B cell (primary cell): ENCODE measurements around the gene TTC9. TPM values are rescaled to one million over a fixed set of nuclear protein-coding genes. Genes with fewer than 3 reads are reported as not detected.

Source experiments
- ATAC-seq: fragments of 200-7000 bp; cut with Tn5 transposase; one replicate; pipeline ENCODE4 v1.10.0; 2021; ENCODE audit warnings: low read depth, mild to moderate bottlenecking, moderate number of reproducible peaks, moderate library complexity
- CTCF ChIA-PET: fragments of 350-600 bp; sonication (Branson Sonifier 250); formaldehyde crosslinking; loops from one replicate; lab custom pipeline; 2021; ENCODE audit warnings: antibody characterized with exemption, inconsistent platforms; lab: Charles Lee
- POLR2A ChIA-PET: fragments of 350-600 bp; sonication (Branson Sonifier 250); formaldehyde crosslinking; loops from one replicate; lab custom pipeline; 2021; ENCODE audit warnings: antibody characterized with exemption; lab: Charles Lee
- DNase-seq: peaks from one replicate; pipeline ENCODE4 v3.0.0; 2013
- H2AFZ ChIP-seq: 2 replicates; pipeline ENCODE4 v1.6.1; 2012; ENCODE audit warnings: mild to moderate bottlenecking, low read depth, low read length; ENCODE audit not compliant: insufficient read depth, poor library complexity, severe bottlenecking
- H3K27ac ChIP-seq, 2 donors: 1 replicate in 1 of 2; 2 replicates in 1 of 2; pipeline ENCODE4 v1.5.1; 2012 to 2013; ENCODE audit warnings: low read length in 2 of 2, mild to moderate bottlenecking in 2 of 2, moderate library complexity in 1 of 2
- H3K27me3 ChIP-seq, 4 experiments: fragments of 200-600 bp in 1 of 4; sonication (generic) in 1 of 4; replicated peaks in 1 of 4; 1 replicate in 2 of 4; 2 replicates in 2 of 4; pipeline versions ENCODE4 v1.6.1 to v1.7.0; 2013 to 2016; ENCODE audit warnings: low read length in 3 of 4, mild to moderate bottlenecking in 2 of 4, mixed read lengths in 1 of 4, moderate library complexity in 1 of 4; ENCODE audit not compliant: insufficient read depth in 4 of 4, control insufficient read depth in 3 of 4; ENCODE audit errors: control extremely low read depth in 1 of 4
- H3K36me3 ChIP-seq, 2 experiments: replicated peaks in 1 of 2; 1 replicate in 1 of 2; 2 replicates in 1 of 2; pipeline versions ENCODE4 v1.6.1 to v1.7.1; 2013; ENCODE audit warnings: low read length in 1 of 2; ENCODE audit not compliant: insufficient read depth in 2 of 2, control insufficient read depth in 1 of 2; ENCODE audit errors: control extremely low read depth in 1 of 2, extremely low read depth in 1 of 2
- H3K4me1 ChIP-seq, 2 donors: fragments of 200-600 bp in 1 of 2; sonication (generic) in 1 of 2; 1 replicate in 1 of 2; 2 replicates in 1 of 2; pipeline versions ENCODE4 v1.5.1 to v1.6.1; 2013 to 2017; ENCODE audit warnings: low read length in 2 of 2; ENCODE audit not compliant: control insufficient read depth in 2 of 2, insufficient read depth in 2 of 2
- H3K4me2 ChIP-seq: replicated peaks from 2 replicates; pipeline ENCODE3; 2012; ENCODE audit warnings: mild to moderate bottlenecking, low read depth, low read length; ENCODE audit not compliant: poor library complexity, severe bottlenecking
- H3K4me3 ChIP-seq, 5 experiments: fragments of 200-600 bp in 1 of 5; sonication (generic) in 1 of 5; 1 replicate in 3 of 5; 2 replicates in 2 of 5; pipeline versions ENCODE4 v1.5.1 to v1.7.0; 2011 to 2016; ENCODE audit warnings: low read length in 4 of 5, mild to moderate bottlenecking in 4 of 5, low read depth in 2 of 5, control low read depth in 1 of 5, moderate library complexity in 1 of 5; ENCODE audit not compliant: insufficient read depth in 1 of 5; ENCODE audit errors: control extremely low read depth in 1 of 5, extremely low read depth in 1 of 5
- H3K79me2 ChIP-seq: fragments of 200-600 bp; sonication (generic); one replicate; pipeline ENCODE4 v1.6.0; 2016; ENCODE audit warnings: low read length; ENCODE audit not compliant: control insufficient read depth, insufficient read depth
- H3K9ac ChIP-seq: fragments of 200-600 bp; sonication (generic); 2 replicates; pipeline ENCODE4 v1.6.1; 2017; ENCODE audit warnings: mild to moderate bottlenecking, low read length, moderate library complexity
- H3K9me3 ChIP-seq, 3 donors: one replicate each; pipeline versions ENCODE4 v1.6.1 to v1.7.1; 2013; ENCODE audit warnings: low read length in 2 of 3; ENCODE audit not compliant: control insufficient read depth in 2 of 3, insufficient read depth in 1 of 3; ENCODE audit errors: control extremely low read depth in 1 of 3
- H4K20me1 ChIP-seq: 2 replicates; pipeline ENCODE4 v1.6.0; 2012; ENCODE audit warnings: mild to moderate bottlenecking, low read length; ENCODE audit not compliant: insufficient read depth, control insufficient read depth, poor library complexity, severe bottlenecking
- H3K27ac Mint-ChIP-seq: one replicate; pipeline ENCODE4 v1.8.0; 2021; ENCODE audit warnings: mixed read lengths
- H3K27me3 Mint-ChIP-seq: one replicate; pipeline ENCODE4 v1.8.0; 2021; ENCODE audit warnings: mixed read lengths
- H3K4me1 Mint-ChIP-seq: one replicate; pipeline ENCODE4 v1.8.0; 2021; ENCODE audit warnings: mixed read lengths
- H3K4me3 Mint-ChIP-seq: one replicate; pipeline ENCODE4 v1.8.0; 2021; ENCODE audit warnings: mixed read lengths
- H3K9me3 Mint-ChIP-seq: one replicate; pipeline ENCODE4 v1.8.0; 2022; ENCODE audit warnings: mixed read lengths; ENCODE audit not compliant: insufficient read depth
- EZH2 ChIP-seq: IDR thresholded peaks from 2 replicates; pipeline ENCODE4 v1.6.1; 2012; ENCODE audit warnings: borderline replicate concordance, low read depth, mild to moderate bottlenecking, moderate library complexity, low read length; ENCODE audit not compliant: insufficient read depth, poor library complexity, severe bottlenecking
- WGBS: methylation state at CpG from one replicate; pipeline ENCODE4 v1.1.5; 2013; ENCODE audit warnings: missing lambda C conversion rate; ENCODE audit not compliant: insufficient coverage; 5-methylcytosine and 5-hydroxymethylcytosine counted together
- intact Hi-C: fragments of 100-400 bp; cut with micrococcal nuclease; formaldehyde crosslinking; loops from one replicate; pipeline ENCODE4 v1.10.0; 2022
- polyA plus RNA-seq: library from polyadenylated mRNA; depleted of rRNA; stranded (reverse); fragments of >200 nt; gene quantifications from 2 replicates; pipeline ENCODE4 v1.2.3, GENCODE V29; 2012
- total RNA-seq, 2 donors: library from RNA; stranded (reverse); fragments of 120-200 nt in 1 of 2; gene quantifications; 1 replicate in 1 of 2; 2 replicates in 1 of 2; pipeline versions ENCODE4 v1.2.3 to v1.2.4, GENCODE V29; 2013 to 2022
- TF ChIP-seq, protein P1 (sequence below): fragments of 200-600 bp; IDR thresholded peaks from one replicate; pipeline ENCODE4 v1.8.0; 2022; ENCODE audit warnings: antibody characterized with exemption, mild to moderate bottlenecking

Gene TTC9
- total and polyA plus RNA-seq, 2 donors (not counting 1 experiment from before 2014, with no cell fraction given), result 15.3 to 16.3 TPM

- H3K4me1 Mint-ChIP-seq, result peaks cover 89% of the 10 kb centered on the region
- H4K20me1 ChIP-seq, result no peaks in the 10 kb centered on the region
- no peaks in the 10 kb centered on the region for H3K27me3 ChIP-seq
- peak overlapping the region; percentile 89 for H3K27ac Mint-ChIP-seq
- no peak for ATAC-seq
- intact Hi-C loops, result loop anchor here (5.0 kb wide), 2 partner anchors 309 to 656 kb away; partner anchors contain the start of genes COX16 and SIPA1L1
- ChIA-PET CTCF (interaction anchor here (1.3 to 3.1 kb wide), 4 partner anchors 10 to 47 kb away, joined by 5 to 19 read pairs (median 6); no protein-coding TSS in a partner anchor), POLR2A (no interaction called here)
- H3K4me3 ChIP-seq, result peak overlapping the region in 1 of 5 experiments; percentile 28
- peak overlapping the region; percentile 71 for H3K4me2 ChIP-seq
- no peaks in the 10 kb centered on the region for H3K27me3 Mint-ChIP-seq
- peaks cover 85 to 94% of the 10 kb centered on the region in 2 donors for H3K4me1 ChIP-seq
- H3K4me3 Mint-ChIP-seq, result peak overlapping the region; percentile 66
- H3K9me3 Mint-ChIP-seq, result no peaks in the 10 kb centered on the region
- DNase-seq, result no peak
- no peaks in the 10 kb centered on the region for H3K9me3 ChIP-seq
- no CpG with 5 or more reads among the region's 1 CpG for WGBS
- peak overlapping the region; percentile 79 to 89 for H3K27ac ChIP-seq
- TF ChIP-seq, protein P1, sequence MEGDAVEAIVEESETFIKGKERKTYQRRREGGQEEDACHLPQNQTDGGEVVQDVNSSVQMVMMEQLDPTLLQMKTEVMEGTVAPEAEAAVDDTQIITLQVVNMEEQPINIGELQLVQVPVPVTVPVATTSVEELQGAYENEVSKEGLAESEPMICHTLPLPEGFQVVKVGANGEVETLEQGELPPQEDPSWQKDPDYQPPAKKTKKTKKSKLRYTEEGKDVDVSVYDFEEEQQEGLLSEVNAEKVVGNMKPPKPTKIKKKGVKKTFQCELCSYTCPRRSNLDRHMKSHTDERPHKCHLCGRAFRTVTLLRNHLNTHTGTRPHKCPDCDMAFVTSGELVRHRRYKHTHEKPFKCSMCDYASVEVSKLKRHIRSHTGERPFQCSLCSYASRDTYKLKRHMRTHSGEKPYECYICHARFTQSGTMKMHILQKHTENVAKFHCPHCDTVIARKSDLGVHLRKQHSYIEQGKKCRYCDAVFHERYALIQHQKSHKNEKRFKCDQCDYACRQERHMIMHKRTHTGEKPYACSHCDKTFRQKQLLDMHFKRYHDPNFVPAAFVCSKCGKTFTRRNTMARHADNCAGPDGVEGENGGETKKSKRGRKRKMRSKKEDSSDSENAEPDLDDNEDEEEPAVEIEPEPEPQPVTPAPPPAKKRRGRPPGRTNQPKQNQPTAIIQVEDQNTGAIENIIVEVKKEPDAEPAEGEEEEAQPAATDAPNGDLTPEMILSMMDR, result no peak
- TF ChIP-seq EZH2, result no peak
- H3K9ac ChIP-seq, result peak overlapping the region; percentile 25
- H3K79me2 ChIP-seq, result peaks cover 92% of the 10 kb centered on the region
- H2AFZ ChIP-seq, result peak overlapping the region; percentile 16
- peaks cover 4 to 45% of the 10 kb centered on the region in 2 experiments for H3K36me3 ChIP-seq
Measured at GRCh38 chr14:70666361-70666686, 24.6 kb downstream of the TTC9 start.

- no peak overlapping the region for H2AFZ ChIP-seq
- H3K4me2 ChIP-seq, result no peak overlapping the region
- H3K9me3 ChIP-seq, result no peaks in the 10 kb centered on the region
- Mint-ChIP-seq H3K27me3 (no peaks in the 10 kb centered on the region), H3K27ac (peak overlapping the region; percentile 37), H3K9me3 (no peaks in the 10 kb centered on the region), H3K4me3 (no peak overlapping the region), H3K4me1 (peaks cover 46% of the 10 kb centered on the region)
- CTCF ChIA-PET, result interaction anchor here (1.9 kb wide), 1 partner anchor 42 kb away, joined by 7 read pairs; no protein-coding TSS in a partner anchor
- WGBS, result 98% methylated on average over 12 of the region's 15 CpGs
- H4K20me1 ChIP-seq, result no peaks in the 10 kb centered on the region
- TF ChIP-seq EZH2, result no peak
- TF ChIP-seq, protein P1, result no peak
- H3K27ac ChIP-seq, result peak overlapping the region in 1 of 2 donors; percentile 89
- H3K79me2 ChIP-seq, result peaks cover 55% of the 10 kb centered on the region
- POLR2A ChIA-PET, result no interaction called here
- H3K4me3 ChIP-seq, result no peak overlapping the region
- no peak overlapping the region for H3K9ac ChIP-seq
- no peak for ATAC-seq
- H3K27me3 ChIP-seq, result no peaks in the 10 kb centered on the region
- H3K36me3 ChIP-seq, result peaks cover 7 to 61% of the 10 kb centered on the region in 2 experiments
- peaks cover 38 to 46% of the 10 kb centered on the region in 2 donors for H3K4me1 ChIP-seq
- intact Hi-C loops, result no loop called here
- DNase-seq, result no peak
Measured at GRCh38 chr14:70670992-70671651, 29.4 kb downstream of the TTC9 start.
